HepG2 (cell line): ENCODE data around the gene ZNF33B. TPM values are rescaled to one million over a fixed set of nuclear protein-coding genes. Genes with fewer than 3 reads are reported as not detected.
A peak's percentile ranks its signal among the peaks of the same experiment; 100 is the strongest.

Source experiments
- EP300 ChIP-seq, 3 experiments: sonication (generic) in 1 of 3; formaldehyde crosslinking in 1 of 3; IDR thresholded peaks; 2 replicates each; pipeline versions ENCODE4 v1.5.1 to v1.6.1; 2011 to 2020; ENCODE audit warnings: low read depth in 2 of 3, low read length in 2 of 3, borderline replicate concordance in 1 of 3, improper control_type of control experiment in 1 of 3, mild to moderate bottlenecking in 1 of 3, missing genetic modification reagents in 1 of 3, moderate library complexity in 1 of 3
- ERF ChIP-seq: IDR thresholded peaks from 2 replicates; pipeline ENCODE4 v1.6.1; 2018; ENCODE audit warnings: missing biosample characterization, missing genetic modification reagents
- FOSL2 ChIP-seq: sonication (generic); formaldehyde crosslinking; IDR thresholded peaks from 2 replicates; pipeline ENCODE4 v1.4.0; 2020; ENCODE audit warnings: missing genetic modification reagents
- FOXP1 ChIP-seq, 2 experiments: fragments of 450-650 bp in 1 of 2; IDR thresholded peaks; 2 replicates each; pipeline ENCODE4 v1.6.1; 2017 to 2018; ENCODE audit warnings: antibody characterized with exemption in 1 of 2
- GABPB1 ChIP-seq: IDR thresholded peaks from 2 replicates; pipeline ENCODE4 v1.6.1; 2016; ENCODE audit warnings: mild to moderate bottlenecking, missing genetic modification reagents, moderate library complexity, missing compliant biosample characterization
- RFX3 ChIP-seq: IDR thresholded peaks from 2 replicates; pipeline ENCODE4 v1.6.1; 2016; ENCODE audit warnings: missing biosample characterization, missing genetic modification reagents
- WIZ ChIP-seq: sonication (generic); formaldehyde crosslinking; IDR thresholded peaks from 2 replicates; pipeline ENCODE4 v1.5.1; 2020; ENCODE audit warnings: mild to moderate bottlenecking, missing genetic modification reagents
- ZNF205 ChIP-seq: IDR thresholded peaks from 2 replicates; pipeline ENCODE4 v1.6.1; 2018; ENCODE audit warnings: missing biosample characterization, missing genetic modification reagents
- ZNF343 ChIP-seq: sonication (generic); formaldehyde crosslinking; IDR thresholded peaks from 2 replicates; pipeline ENCODE4 v1.4.0; 2020; ENCODE audit warnings: mild to moderate bottlenecking, missing genetic modification reagents
- ZNF670 ChIP-seq: sonication (generic); formaldehyde crosslinking; IDR thresholded peaks from 2 replicates; pipeline ENCODE4 v1.8.0; 2022; ENCODE audit warnings: mild to moderate bottlenecking, missing genetic modification reagents, borderline replicate concordance
- polyA plus RNA-seq, 8 experiments: library from polyadenylated mRNA; depleted of rRNA in 3 of 8; stranded (reverse) in 7 of 8; unstranded in 1 of 8; fragments of >200 nt; fragmentation: Illumina TruSeq in 4 of 8; extraction: Trizol in 4 of 8; gene quantifications; 2 replicates each; pipeline versions ENCODE4 v1.2.1 to v1.2.3, GENCODE V29; 2011 to 2016; ENCODE audit warnings: low read depth in 4 of 8, missing spikeins in 1 of 8, mixed read lengths in 1 of 8; ENCODE audit not compliant: insufficient read depth in 1 of 8
- total RNA-seq, 5 experiments: library from RNA; depleted of rRNA; stranded (reverse); fragments of >200 nt; fragmentation: Illumina TruSeq; extraction: Trizol; gene quantifications; 2 replicates each; pipeline ENCODE4 v1.2.3, GENCODE V29; 2016; ENCODE audit warnings: low read depth in 1 of 5
- TF ChIP-seq, protein P1 (sequence below): sonication (generic); formaldehyde crosslinking; IDR thresholded peaks from 2 replicates; pipeline ENCODE4 v1.5.1; 2020; ENCODE audit warnings: missing genetic modification reagents, mild to moderate bottlenecking, borderline replicate concordance
- TF ChIP-seq, protein P2 (sequence below): sonication (generic); formaldehyde crosslinking; IDR thresholded peaks from 2 replicates; pipeline ENCODE4 v1.8.1; 2022; ENCODE audit warnings: low read depth, mild to moderate bottlenecking, missing genetic modification reagents
- TF ChIP-seq, protein P3 (sequence below): sonication (generic); formaldehyde crosslinking; IDR thresholded peaks from 2 replicates; pipeline ENCODE4 v1.4.0; 2020; ENCODE audit warnings: missing genetic modification reagents, borderline replicate concordance
- TF ChIP-seq, protein P4 (sequence below): sonication (generic); formaldehyde crosslinking; IDR thresholded peaks from 2 replicates; pipeline ENCODE4 v1.5.0; 2020; ENCODE audit warnings: missing genetic modification reagents
- TF ChIP-seq, protein P5 (sequence below): sonication (generic); formaldehyde crosslinking; IDR thresholded peaks from 2 replicates; pipeline ENCODE4 v1.5.1; 2020; ENCODE audit warnings: missing genetic modification reagents, mild to moderate bottlenecking, borderline replicate concordance
- TF ChIP-seq, protein P6 (sequence below): IDR thresholded peaks from 2 replicates; pipeline ENCODE4 v1.6.1; 2016; ENCODE audit warnings: low read depth
- TF ChIP-seq, protein P7 (sequence below): sonication (generic); formaldehyde crosslinking; IDR thresholded peaks from 2 replicates; pipeline ENCODE4 v1.5.0; 2020; ENCODE audit warnings: missing genetic modification reagents, mild to moderate bottlenecking, borderline replicate concordance

The ZNF33B gene
- total and polyA plus RNA-seq, 2 of the 13 experiments (the other 11 are each of a cell fraction or from before 2014, with no cell fraction given) = 18.4 to 23.5 TPM

DNA sequence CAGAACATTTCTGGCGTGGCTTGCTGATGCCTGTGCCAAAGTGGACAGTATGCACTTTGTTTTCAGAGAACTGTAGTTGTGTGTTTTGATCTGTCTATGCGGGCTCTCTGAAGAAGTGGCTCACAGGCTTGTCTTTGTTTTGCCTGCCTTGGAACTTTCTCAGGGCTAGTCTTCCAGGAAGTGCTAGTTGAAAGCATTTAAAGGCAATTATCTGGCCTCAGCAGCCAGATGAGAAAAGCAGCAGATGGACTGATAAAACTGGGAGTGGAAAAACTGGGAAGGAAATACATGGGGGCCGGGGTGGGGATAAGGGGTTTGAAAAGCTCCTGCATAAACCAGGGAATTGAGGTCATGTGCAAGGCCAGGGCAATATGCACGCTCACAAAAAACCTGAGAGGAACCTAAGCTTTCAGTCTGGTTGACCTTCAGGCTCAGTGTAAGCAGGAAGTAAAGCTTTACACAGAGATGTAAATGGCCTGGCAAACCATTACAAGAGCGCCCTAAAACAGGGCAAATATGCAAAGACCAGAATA is 94.5 kb downstream of the ZNF33B start (continued):
- TF ChIP-seq, protein P1, sequence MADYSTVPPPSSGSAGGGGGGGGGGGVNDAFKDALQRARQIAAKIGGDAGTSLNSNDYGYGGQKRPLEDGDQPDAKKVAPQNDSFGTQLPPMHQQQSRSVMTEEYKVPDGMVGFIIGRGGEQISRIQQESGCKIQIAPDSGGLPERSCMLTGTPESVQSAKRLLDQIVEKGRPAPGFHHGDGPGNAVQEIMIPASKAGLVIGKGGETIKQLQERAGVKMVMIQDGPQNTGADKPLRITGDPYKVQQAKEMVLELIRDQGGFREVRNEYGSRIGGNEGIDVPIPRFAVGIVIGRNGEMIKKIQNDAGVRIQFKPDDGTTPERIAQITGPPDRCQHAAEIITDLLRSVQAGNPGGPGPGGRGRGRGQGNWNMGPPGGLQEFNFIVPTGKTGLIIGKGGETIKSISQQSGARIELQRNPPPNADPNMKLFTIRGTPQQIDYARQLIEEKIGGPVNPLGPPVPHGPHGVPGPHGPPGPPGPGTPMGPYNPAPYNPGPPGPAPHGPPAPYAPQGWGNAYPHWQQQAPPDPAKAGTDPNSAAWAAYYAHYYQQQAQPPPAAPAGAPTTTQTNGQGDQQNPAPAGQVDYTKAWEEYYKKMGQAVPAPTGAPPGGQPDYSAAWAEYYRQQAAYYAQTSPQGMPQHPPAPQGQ (CRISPR knock-in tag) = no peak
- TF ChIP-seq ERF (CRISPR knock-in tag) = peak; percentile 52; the same call in 1 of the 2 replicates
- TF ChIP-seq, protein P2, sequence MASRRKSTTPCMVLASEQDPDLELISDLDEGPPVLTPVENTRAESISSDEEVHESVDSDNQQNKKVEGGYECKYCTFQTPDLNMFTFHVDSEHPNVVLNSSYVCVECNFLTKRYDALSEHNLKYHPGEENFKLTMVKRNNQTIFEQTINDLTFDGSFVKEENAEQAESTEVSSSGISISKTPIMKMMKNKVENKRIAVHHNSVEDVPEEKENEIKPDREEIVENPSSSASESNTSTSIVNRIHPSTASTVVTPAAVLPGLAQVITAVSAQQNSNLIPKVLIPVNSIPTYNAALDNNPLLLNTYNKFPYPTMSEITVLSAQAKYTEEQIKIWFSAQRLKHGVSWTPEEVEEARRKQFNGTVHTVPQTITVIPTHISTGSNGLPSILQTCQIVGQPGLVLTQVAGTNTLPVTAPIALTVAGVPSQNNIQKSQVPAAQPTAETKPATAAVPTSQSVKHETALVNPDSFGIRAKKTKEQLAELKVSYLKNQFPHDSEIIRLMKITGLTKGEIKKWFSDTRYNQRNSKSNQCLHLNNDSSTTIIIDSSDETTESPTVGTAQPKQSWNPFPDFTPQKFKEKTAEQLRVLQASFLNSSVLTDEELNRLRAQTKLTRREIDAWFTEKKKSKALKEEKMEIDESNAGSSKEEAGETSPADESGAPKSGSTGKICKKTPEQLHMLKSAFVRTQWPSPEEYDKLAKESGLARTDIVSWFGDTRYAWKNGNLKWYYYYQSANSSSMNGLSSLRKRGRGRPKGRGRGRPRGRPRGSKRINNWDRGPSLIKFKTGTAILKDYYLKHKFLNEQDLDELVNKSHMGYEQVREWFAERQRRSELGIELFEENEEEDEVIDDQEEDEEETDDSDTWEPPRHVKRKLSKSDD = no peak
- TF ChIP-seq ZNF343 = no peak
- TF ChIP-seq, protein P3, sequence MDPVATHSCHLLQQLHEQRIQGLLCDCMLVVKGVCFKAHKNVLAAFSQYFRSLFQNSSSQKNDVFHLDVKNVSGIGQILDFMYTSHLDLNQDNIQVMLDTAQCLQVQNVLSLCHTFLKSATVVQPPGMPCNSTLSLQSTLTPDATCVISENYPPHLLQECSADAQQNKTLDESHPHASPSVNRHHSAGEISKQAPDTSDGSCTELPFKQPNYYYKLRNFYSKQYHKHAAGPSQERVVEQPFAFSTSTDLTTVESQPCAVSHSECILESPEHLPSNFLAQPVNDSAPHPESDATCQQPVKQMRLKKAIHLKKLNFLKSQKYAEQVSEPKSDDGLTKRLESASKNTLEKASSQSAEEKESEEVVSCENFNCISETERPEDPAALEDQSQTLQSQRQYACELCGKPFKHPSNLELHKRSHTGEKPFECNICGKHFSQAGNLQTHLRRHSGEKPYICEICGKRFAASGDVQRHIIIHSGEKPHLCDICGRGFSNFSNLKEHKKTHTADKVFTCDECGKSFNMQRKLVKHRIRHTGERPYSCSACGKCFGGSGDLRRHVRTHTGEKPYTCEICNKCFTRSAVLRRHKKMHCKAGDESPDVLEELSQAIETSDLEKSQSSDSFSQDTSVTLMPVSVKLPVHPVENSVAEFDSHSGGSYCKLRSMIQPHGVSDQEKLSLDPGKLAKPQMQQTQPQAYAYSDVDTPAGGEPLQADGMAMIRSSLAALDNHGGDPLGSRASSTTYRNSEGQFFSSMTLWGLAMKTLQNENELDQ (CRISPR knock-in tag) = no peak
- no peak for TF ChIP-seq WIZ (CRISPR knock-in tag)
- TF ChIP-seq, protein P4, sequence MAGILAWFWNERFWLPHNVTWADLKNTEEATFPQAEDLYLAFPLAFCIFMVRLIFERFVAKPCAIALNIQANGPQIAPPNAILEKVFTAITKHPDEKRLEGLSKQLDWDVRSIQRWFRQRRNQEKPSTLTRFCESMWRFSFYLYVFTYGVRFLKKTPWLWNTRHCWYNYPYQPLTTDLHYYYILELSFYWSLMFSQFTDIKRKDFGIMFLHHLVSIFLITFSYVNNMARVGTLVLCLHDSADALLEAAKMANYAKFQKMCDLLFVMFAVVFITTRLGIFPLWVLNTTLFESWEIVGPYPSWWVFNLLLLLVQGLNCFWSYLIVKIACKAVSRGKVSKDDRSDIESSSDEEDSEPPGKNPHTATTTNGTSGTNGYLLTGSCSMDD = no peak
- TF ChIP-seq RFX3 (CRISPR knock-in tag) = no peak
- no peak for TF ChIP-seq FOSL2 (CRISPR knock-in tag)
- TF ChIP-seq, protein P5, sequence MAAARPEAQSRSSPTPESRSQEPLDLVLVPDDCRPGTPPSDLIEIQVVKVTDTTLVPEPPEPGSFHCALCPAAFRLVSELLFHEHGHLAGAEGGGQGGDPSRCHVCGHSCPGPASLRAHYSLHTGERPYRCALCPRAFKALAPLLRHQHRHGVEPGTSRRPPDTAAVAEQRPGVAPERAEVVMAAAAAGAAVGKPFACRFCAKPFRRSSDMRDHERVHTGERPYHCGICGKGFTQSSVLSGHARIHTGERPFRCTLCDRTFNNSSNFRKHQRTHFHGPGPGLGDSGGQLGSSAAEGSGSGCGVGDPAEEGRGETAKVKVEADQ = no peak
- TF ChIP-seq GABPB1 (CRISPR knock-in tag) = peak; percentile 22; the same call in 1 of the 2 replicates
- no peak for TF ChIP-seq ZNF670 (CRISPR knock-in tag)
- 0 out of 4 replicates have a peak, but pooled peaks of 1 of the 2 experiments have one; percentile 22 for TF ChIP-seq EP300 (IDR thresholded peaks at IDR 0.05; ENCODE audit: low read depth in 2 of 2, low read length in 2 of 2)
- peak; percentile 18; the same call in 1 of the 2 replicates for TF ChIP-seq EP300 (CRISPR knock-in tag; IDR thresholded peaks at IDR 0.05; ENCODE audit: borderline replicate concordance)
- TF ChIP-seq FOXP1 (IDR thresholded peaks at IDR 0.05) = no peak
- peak; percentile 72 for TF ChIP-seq FOXP1 (CRISPR knock-in tag; IDR thresholded peaks at IDR 0.05)
- no peak for TF ChIP-seq ZNF205
- TF ChIP-seq, protein P6, sequence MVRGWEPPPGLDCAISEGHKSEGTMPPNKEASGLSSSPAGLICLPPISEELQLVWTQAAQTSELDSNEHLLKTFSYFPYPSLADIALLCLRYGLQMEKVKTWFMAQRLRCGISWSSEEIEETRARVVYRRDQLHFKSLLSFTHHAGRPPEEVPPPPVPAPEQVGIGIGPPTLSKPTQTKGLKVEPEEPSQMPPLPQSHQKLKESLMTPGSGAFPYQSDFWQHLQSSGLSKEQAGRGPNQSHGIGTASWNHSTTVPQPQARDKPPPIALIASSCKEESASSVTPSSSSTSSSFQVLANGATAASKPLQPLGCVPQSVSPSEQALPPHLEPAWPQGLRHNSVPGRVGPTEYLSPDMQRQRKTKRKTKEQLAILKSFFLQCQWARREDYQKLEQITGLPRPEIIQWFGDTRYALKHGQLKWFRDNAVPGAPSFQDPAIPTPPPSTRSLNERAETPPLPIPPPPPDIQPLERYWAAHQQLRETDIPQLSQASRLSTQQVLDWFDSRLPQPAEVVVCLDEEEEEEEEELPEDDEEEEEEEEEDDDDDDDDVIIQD (CRISPR knock-in tag) = peak; percentile 19; the same call in 1 of the 2 replicates
- TF ChIP-seq, protein P7, sequence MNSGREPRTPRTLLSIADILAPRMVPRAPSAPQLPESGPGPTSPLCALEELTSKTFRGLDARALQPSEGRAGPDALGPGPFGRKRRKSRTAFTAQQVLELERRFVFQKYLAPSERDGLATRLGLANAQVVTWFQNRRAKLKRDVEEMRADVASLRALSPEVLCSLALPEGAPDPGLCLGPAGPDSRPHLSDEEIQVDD (CRISPR knock-in tag) = no peak
